Activated naive CD8-positive, alpha-beta T cell (primary cell): ENCODE data around the gene SLC38A10.
A peak's percentile ranks its signal among the peaks of the same experiment; 100 is the strongest.

Source experiments
- H3K27ac Mint-ChIP-seq: one replicate; pipeline ENCODE4 v1.8.0; 2021; ENCODE audit warnings: mixed read lengths
- H3K27me3 Mint-ChIP-seq: one replicate; pipeline ENCODE4 v1.8.0; 2021; ENCODE audit warnings: mixed read lengths
- H3K36me3 Mint-ChIP-seq: one replicate; pipeline ENCODE4 v1.8.0; 2021; ENCODE audit warnings: mixed read lengths
- H3K4me1 Mint-ChIP-seq: one replicate; pipeline ENCODE4 v1.8.0; 2021; ENCODE audit warnings: low read depth, mixed read lengths
- H3K4me3 Mint-ChIP-seq: one replicate; pipeline ENCODE4 v1.8.0; 2021; ENCODE audit warnings: mild to moderate bottlenecking, mixed read lengths
- H3K9me3 Mint-ChIP-seq: one replicate; pipeline ENCODE4 v1.8.0; 2021; ENCODE audit warnings: low read depth, mixed read lengths

The SLC38A10 gene

GRCh38 chr17:81222620-81222905 is 72.5 kb downstream of the SLC38A10 start:
- Mint-ChIP-seq H3K4me1 (peaks cover 11% of the 10 kb centered on the region), H3K4me3 (peak overlapping the region; percentile 68), H3K27ac (no peak overlapping the region), H3K27me3 (no peaks in the 10 kb centered on the region), H3K36me3 (no peaks in the 10 kb centered on the region), H3K9me3 (no peaks in the 10 kb centered on the region)

DNA sequence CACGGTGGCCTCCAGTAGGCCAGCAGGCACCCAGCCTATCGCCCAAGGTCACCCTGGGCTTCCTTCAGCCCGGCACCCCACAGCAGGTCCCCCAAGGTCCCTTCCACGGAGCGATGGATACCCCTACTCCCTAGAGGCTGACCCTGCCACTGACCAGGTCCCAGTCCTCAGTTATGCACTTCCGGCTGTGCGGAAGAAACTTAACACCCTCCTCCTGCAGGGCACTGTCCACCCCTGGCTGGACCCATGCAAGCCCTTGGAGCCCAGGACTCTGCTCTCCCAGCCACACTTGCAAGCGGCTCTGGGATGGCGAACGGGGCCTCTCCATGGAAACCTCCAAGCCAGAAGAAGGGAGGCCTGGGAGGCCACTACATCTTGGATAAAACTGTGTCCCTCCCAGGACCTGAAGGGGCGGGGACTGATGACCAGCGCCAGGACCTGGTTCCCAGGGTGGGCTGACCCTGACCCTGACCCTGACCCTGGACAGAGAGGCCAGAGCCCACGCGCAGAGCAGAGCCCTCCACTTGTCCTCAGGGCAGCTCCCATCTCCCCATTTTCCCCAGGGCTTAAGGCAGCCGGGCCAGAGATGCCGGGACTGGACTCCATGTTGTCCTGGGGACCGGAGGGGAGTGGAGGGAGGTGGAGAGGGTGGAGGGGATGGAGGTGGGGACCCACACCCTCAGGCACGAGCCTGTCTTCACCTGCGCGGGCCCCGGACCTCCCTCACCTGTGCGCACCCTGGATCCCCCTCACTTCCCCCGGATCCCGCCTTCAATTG is 73.1 kb downstream of the SLC38A10 start:
- H3K27ac Mint-ChIP-seq, result no peak overlapping the region
- H3K4me3 Mint-ChIP-seq, result peak overlapping the region; percentile 53
- no peaks in the 10 kb centered on the region for H3K36me3 Mint-ChIP-seq
- no peaks in the 10 kb centered on the region for H3K9me3 Mint-ChIP-seq
- peaks cover 11% of the 10 kb centered on the region for H3K4me1 Mint-ChIP-seq
- H3K27me3 Mint-ChIP-seq, result no peaks in the 10 kb centered on the region

- Mint-ChIP-seq H3K4me1 (peaks cover 11% of the 10 kb centered on the region), H3K4me3 (peak overlapping the region; percentile 53), H3K27ac (no peak overlapping the region), H3K9me3 (no peaks in the 10 kb centered on the region), H3K36me3 (no peaks in the 10 kb centered on the region), H3K27me3 (no peaks in the 10 kb centered on the region)
Measured at GRCh38 chr17:81221371-81221841, 73.7 kb downstream of the SLC38A10 start.

- Mint-ChIP-seq H3K27me3 (no peaks in the 10 kb centered on the region), H3K4me1 (peaks cover 11% of the 10 kb centered on the region), H3K9me3 (no peaks in the 10 kb centered on the region), H3K27ac (no peak overlapping the region), H3K4me3 (no peak overlapping the region), H3K36me3 (no peaks in the 10 kb centered on the region)
Measured at GRCh38 chr17:81219476-81220180, 75.5 kb downstream of the SLC38A10 start.

DNA sequence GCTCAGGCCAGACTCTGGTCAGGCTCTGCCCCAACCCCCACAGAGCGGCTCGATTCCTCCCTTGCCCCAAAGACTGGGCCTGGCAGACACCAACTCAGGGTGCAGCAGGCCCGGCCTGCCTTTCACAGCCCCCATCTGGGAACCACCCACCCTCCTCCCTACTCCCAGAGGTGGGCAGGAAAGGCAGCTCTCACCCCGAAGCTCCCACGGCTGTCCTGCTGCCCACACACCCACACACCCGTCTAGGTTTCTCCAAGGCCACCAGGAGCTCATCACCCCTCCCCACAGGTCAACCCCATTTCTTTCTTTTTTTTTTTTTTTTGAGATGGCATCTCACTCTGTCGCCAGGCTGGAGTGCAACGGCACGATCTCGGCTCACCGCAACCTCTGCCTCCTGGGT is 76.1 kb downstream of the SLC38A10 start:
- no peaks in the 10 kb centered on the region for H3K9me3 Mint-ChIP-seq
- no peak overlapping the region for H3K27ac Mint-ChIP-seq
- no peaks in the 10 kb centered on the region for H3K36me3 Mint-ChIP-seq
- no peak overlapping the region for H3K4me3 Mint-ChIP-seq
- no peaks in the 10 kb centered on the region for H3K27me3 Mint-ChIP-seq
- H3K4me1 Mint-ChIP-seq, result peaks cover 10% of the 10 kb centered on the region

GRCh38 chr17:81218459-81218858 is 76.6 kb downstream of the SLC38A10 start:
- no peak overlapping the region for H3K4me3 Mint-ChIP-seq
- no peaks in the 10 kb centered on the region for H3K9me3 Mint-ChIP-seq
- no peaks in the 10 kb centered on the region for H3K36me3 Mint-ChIP-seq
- H3K27me3 Mint-ChIP-seq, result no peaks in the 10 kb centered on the region
- peaks cover 5% of the 10 kb centered on the region for H3K4me1 Mint-ChIP-seq
- H3K27ac Mint-ChIP-seq, result no peak overlapping the region

GRCh38 chr17:81217491-81217890 is 77.6 kb downstream of the SLC38A10 start:
- Mint-ChIP-seq H3K36me3 (no peaks in the 10 kb centered on the region), H3K9me3 (no peaks in the 10 kb centered on the region), H3K4me1 (peaks cover 4% of the 10 kb centered on the region), H3K27ac (no peak overlapping the region), H3K27me3 (no peaks in the 10 kb centered on the region), H3K4me3 (no peak overlapping the region)

- no peaks in the 10 kb centered on the region for H3K36me3 Mint-ChIP-seq
- H3K4me3 Mint-ChIP-seq, result no peak overlapping the region
- H3K27me3 Mint-ChIP-seq, result no peaks in the 10 kb centered on the region
- no peaks in the 10 kb centered on the region for H3K4me1 Mint-ChIP-seq
- no peaks in the 10 kb centered on the region for H3K9me3 Mint-ChIP-seq
- H3K27ac Mint-ChIP-seq, result no peak overlapping the region
Measured at GRCh38 chr17:81213978-81214377, 81.1 kb downstream of the SLC38A10 start.

- Mint-ChIP-seq H3K36me3 (no peaks in the 10 kb centered on the region), H3K27ac (no peak overlapping the region), H3K9me3 (no peaks in the 10 kb centered on the region), H3K4me3 (no peak overlapping the region), H3K4me1 (no peaks in the 10 kb centered on the region), H3K27me3 (no peaks in the 10 kb centered on the region)
Measured at GRCh38 chr17:81212365-81212764, 82.7 kb downstream of the SLC38A10 start.

GRCh38 chr17:81210868-81211267 is 84.2 kb downstream of the SLC38A10 start:
- Mint-ChIP-seq H3K9me3 (no peaks in the 10 kb centered on the region), H3K36me3 (no peaks in the 10 kb centered on the region), H3K4me1 (no peaks in the 10 kb centered on the region), H3K27me3 (no peaks in the 10 kb centered on the region), H3K27ac (no peak overlapping the region), H3K4me3 (no peak overlapping the region)

DNA sequence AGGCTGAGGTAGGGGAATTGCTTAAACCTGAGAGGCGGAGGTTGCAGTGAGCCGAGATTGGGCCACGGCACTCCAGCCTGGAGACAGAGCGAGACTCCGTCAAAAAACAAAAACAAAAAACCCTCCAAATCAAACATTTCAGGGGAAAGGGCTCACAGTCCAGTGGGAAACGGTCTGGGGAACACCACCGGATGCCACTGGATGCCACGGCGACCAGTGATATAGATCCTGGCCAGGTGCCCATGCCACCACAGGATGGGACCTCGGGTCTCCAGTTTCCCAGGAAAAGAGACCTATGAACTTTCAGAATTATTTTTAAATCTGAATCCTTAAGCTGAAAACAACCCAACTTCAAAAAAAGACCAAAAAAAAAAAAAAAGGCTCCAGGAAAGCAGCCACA is 84.6 kb downstream of the SLC38A10 start:
- Mint-ChIP-seq H3K9me3 (no peaks in the 10 kb centered on the region), H3K36me3 (no peaks in the 10 kb centered on the region), H3K4me3 (no peak overlapping the region), H3K4me1 (no peaks in the 10 kb centered on the region), H3K27ac (no peak overlapping the region), H3K27me3 (no peaks in the 10 kb centered on the region)

DNA sequence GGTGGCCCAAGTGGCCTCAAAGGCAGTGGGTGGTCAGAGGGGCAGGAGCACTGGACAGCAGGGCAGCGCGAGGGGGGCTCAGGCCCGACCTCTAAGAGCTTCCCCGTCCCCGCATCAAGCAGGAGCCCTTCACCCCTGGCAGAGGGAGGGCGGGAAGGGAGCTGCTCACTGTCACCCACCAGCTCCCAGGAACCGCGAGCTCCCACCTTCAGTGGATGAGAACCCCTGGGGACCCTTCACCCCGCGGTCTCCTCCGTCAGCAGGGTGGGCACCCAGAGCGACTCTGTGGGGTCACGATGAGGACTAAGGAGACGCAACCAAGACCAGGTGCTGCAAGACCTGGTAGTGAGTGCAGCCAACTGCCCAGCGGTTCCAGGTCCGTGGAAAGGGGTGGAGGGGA is 86.0 kb downstream of the SLC38A10 start:
- H3K27ac Mint-ChIP-seq, result no peak overlapping the region
- H3K4me3 Mint-ChIP-seq, result no peak overlapping the region
- no peaks in the 10 kb centered on the region for H3K9me3 Mint-ChIP-seq
- H3K36me3 Mint-ChIP-seq, result no peaks in the 10 kb centered on the region
- no peaks in the 10 kb centered on the region for H3K27me3 Mint-ChIP-seq
- H3K4me1 Mint-ChIP-seq, result no peaks in the 10 kb centered on the region

DNA sequence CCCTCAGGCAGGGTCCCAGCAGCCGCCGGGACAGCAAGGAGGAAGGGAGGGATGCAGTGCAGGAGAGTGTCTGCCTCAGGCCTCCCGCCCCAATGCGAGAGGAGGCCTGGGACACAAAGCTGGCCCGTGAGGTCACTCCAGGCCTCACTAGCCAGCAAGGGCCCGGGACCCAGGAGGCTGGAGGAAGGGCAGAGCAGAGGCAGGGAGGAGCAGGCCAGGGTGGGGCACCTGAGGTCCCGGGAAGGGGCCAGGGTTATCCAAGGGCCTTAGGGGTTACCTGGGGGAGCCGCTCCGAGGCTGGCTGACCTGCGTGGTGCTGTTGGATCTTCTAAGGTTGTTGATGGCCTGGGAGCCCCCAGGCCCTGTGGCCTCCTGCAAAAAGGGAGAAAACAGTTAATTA is 86.5 kb downstream of the SLC38A10 start:
- no peaks in the 10 kb centered on the region for H3K9me3 Mint-ChIP-seq
- no peak overlapping the region for H3K27ac Mint-ChIP-seq
- H3K27me3 Mint-ChIP-seq, result no peaks in the 10 kb centered on the region

GRCh38 chr17:81207610-81208581 is 87.2 kb downstream of the SLC38A10 start:
- Mint-ChIP-seq H3K27ac (no peak overlapping the region), H3K4me3 (no peak overlapping the region), H3K36me3 (no peaks in the 10 kb centered on the region), H3K9me3 (no peaks in the 10 kb centered on the region), H3K27me3 (no peaks in the 10 kb centered on the region), H3K4me1 (no peaks in the 10 kb centered on the region)

More for the DNA sequence above, 86.5 kb downstream of the SLC38A10 start:
- no peaks in the 10 kb centered on the region for H3K36me3 Mint-ChIP-seq
- no peak overlapping the region for H3K4me3 Mint-ChIP-seq
- H3K4me1 Mint-ChIP-seq, result no peaks in the 10 kb centered on the region

DNA sequence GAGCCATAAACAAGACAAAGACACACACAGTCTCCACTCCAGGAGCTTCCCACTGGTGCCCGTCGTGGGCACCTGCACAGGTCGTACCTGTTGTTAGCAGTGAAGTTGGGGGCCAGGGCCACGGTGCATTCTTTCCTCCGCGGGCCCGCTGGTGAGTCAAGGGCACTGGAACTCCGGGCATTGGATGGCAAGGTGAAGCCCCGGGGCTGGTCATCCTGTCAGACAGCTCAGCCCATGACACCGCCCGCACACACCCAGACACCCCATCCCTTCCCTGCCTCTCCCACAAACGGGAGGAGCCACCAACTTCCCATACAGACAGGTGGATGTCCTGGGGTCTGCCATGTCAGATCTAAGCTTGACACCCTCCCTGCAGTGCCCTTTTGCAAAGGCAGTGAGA is 88.5 kb downstream of the SLC38A10 start:
- Mint-ChIP-seq H3K9me3 (no peaks in the 10 kb centered on the region), H3K4me3 (no peak overlapping the region), H3K27me3 (no peaks in the 10 kb centered on the region), H3K36me3 (no peaks in the 10 kb centered on the region), H3K27ac (no peak overlapping the region), H3K4me1 (no peaks in the 10 kb centered on the region)
